Bone marrow (tissue), 2 donors: ENCODE results near the gene LBP.
"Not testable (repeated sequence)": the region's sequence is repeated elsewhere in the genome, so short reads cannot be mapped to it uniquely, and the experiment has no call there.

Experiments
- DNase-seq, 2 donors: peaks; one replicate each; lab custom pipeline; 2025; lab: John Stamatoyannopoulos, UW

LBP gene

DNA sequence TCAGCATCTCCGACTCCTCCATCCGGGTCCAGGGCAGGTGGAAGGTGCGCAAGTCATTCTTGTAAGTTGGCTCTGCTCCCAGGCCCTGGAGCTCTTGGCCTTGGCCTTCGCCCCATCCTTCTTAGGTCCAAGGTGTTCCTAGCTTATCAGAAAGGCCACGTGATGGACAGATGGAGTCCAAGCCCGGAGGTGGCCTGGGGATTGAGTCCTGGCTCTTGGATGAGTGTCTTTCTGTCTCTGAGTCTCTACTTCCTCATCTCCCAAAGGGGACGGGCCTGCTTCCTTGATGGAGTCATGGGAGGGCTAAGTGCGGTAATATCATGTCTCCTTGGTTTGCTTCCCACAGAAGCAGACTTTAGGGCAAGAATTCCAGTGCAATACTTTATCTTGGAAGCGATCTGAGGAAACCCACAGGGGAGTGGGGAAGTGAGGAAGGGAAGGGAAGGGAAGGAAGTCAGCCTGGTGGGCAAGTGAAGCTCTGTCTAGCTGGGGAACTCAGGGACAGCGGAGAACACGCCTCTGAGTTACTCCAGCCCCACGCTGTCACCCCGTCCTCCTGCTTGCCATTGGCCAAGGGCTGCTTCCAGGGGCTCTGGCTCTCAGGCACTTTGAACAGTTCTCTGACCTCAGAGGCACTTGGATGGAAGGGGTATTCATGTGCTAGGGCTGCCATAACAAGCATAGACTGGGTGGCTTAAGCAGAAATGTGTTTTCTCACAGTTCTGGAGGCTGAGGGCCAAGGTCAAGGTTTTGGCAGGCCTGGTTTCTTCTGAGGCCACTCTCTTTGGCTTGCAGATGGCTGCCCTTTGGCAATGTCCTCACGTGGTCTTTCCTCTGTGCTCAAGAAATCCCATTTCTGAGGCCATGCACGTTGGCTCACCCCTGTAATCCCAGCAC lies 4.8 kb downstream of the LBP start:
- no peak for DNase-seq

DNA sequence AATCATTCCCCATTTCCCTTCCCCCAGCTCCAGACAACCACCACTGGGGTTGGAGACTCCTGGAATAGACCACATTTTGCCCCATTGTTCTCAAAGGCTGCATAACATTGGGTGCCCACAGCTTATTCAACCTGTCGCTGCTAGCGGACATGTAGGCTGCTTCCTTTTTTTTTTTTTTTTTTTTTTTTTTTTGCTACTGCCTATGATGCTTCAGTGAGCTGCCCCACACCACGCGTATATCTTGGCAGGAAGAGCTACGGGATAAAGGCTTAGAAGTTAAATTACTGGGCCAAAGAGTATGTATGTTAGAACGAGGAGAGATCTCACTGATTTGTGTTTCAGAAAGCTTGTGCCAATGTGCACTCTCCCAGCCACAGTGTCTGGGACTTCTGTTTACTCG lies 7.0 kb downstream of the LBP start:
- DNase-seq, result no peak

DNA sequence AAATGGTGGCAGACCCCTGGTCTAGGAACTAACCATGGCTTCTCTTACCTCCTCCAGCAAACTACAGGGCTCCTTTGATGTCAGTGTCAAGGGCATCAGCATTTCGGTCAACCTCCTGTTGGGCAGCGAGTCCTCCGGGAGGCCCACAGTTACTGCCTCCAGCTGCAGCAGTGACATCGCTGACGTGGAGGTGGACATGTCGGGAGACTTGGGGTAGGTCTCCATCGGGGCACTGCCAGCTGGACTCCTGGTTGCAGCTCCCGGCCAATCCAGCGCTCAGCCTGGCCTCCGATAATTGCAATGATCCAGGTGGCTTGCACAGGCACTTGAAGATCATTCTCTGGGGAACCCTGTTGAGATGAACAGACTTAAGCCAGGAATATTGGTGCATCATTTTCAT lies 7.9 kb downstream of the LBP start:
- no peak for DNase-seq

DNA sequence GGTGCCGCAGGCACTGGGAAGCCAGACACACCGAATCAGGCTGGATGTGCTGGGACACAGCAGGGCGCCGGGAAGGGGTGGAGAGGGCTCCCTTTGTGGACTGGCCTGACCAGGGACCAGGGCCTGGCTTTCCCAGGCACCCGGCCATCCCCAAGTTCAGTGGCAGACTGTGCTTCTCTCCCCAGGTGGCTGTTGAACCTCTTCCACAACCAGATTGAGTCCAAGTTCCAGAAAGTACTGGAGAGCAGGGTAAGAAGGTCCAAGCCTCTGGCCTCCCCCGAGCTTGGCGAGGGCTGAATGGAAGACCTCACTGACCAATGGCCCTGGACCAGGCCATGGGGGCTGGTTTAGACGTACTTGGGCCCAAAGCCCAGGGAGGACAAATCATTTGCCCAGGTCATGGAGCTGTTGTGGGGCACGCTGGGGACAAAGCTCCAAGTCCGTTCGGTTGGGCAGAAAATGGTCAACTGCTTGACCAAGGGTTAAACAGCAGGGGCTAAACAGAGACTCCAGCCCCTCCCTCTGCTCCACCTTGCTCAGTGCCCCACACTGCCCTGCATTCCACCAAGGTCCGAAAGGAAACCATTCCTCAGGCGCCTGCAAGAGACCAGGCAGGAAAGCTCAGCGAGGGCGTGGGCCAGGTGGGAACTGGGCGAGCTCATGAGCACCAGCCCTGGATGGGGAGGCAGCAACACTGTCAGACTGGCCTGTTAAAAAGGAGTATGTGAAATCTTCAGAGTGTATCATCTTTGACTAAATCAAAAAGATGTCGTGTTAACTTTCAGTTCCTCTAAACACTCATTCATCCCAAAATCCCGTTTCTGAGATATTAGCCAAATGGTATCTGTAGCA lies 9.1 kb downstream of the LBP start:
- no peak for DNase-seq

DNA sequence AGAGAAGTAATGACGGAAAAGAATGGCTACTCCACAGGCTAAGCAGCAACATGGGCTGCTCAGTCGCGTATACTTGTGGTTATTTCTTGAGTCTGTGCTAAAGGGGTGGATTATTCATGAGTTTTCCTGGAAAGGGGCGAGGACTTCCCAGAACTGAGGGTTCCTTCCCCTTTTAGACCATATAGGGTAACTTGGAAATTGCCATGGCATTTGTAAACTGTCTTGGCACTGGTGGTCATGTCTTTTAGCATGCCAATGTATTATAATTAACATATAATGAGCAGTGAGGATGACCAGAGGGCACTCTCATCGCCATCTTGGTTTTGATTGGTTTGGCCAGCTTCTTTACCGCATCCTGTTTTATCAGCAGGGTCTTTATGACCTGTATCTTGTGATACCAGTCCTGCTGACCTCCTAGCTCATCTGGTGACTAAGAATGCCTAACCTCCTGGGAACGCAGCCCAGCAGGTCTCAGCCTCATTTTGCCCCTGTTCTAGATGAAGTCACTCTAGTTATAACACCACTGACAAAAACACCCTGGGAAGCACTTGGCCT lies 11.4 kb downstream of the LBP start:
- DNase-seq, result peak in 1 of 2 donors; percentile 9

DNA sequence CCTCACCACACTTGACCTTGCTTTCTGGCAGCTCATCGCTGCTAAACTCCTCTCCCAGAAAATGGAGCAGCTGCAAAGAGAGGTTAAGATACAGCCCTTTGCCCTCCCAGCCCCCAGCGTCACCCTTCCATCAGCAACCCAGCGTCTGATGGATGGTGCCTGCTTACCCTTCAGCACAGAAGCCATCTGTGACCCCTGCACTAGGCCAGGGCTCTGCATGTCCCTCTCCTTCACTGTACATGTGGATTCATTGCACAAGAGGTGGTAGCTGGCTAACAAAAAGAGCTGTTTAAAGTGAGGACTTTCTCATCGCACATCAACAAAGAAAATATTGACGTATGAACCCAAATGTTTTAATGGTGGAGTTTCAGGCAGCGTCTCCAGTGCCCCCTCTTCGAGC lies 12.3 kb downstream of the LBP start:
- DNase-seq, result no peak

DNA sequence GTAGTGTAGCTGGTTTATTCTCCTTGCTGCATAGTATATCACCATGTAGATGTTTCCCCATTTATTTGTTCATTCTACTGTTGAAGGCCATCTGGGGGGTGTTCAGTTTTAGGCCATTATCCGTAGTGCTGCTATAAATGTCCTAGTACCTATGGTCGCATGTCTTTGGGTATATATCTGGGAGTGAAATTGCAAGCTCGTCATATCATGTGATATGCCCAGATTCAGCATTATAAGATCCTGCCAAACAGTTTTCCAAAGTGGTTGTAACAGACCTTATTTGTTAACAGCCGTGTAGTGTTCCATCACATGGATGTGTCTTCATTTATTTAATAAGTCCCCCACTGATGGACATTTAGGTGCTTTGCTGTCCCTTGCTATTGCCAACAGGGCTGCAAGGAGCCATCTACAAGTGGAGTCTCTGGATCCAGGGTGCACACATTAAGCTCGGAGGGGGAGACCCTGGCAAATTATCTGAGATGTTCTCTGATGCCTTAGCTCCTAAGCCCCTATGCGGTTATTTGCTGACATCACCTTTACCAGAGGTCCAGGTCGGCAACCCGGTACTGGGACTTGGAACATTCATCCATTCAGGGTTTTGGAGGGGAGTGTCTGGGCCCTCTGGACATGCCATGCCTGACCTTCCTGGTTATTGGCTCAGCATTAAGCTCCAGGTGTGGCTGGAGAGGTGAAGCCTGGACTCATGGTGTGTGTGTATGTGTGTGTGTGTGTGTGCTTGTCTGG lies 16.9 kb downstream of the LBP start:
- no peak for DNase-seq

DNA sequence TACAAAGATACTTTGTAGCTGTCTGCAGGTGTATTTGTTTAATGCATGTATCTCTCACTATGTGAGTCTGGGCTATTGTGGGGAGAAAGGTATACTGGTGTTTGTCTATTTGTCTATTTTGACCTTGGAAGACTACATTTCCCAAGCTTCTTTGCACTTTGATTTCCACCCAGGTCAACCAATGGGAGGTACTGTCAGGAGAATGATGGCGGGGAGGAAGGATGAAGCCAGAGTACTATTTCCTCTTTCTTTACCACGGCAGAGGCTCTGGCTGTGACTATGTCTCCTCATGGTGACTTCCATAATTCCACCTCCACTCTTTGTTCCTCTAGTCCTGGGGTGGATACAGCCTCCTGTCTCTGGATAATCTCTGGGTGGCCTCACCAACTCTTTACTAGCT lies 23.1 kb downstream of the LBP start:
- DNase-seq, result no peak

DNA sequence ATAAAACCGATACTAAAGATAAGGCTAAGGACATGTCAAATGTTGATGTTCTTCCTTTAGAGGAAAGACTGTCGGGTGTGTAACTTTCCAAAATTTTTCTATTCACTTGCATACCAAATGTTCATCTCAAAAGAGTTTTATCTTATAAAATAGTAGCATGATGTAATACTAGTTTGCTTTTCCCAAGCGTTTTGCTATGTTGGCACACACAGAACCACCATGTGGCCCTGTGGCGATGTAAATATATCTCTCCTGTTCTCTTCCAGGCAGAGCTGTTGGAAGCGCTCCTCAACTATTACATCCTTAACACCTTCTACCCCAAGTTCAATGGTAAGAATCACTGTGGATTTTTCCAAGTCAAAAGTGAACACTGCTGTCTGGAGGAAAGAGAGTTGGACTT lies 26.5 kb downstream of the LBP start:
- no peak for DNase-seq

DNA sequence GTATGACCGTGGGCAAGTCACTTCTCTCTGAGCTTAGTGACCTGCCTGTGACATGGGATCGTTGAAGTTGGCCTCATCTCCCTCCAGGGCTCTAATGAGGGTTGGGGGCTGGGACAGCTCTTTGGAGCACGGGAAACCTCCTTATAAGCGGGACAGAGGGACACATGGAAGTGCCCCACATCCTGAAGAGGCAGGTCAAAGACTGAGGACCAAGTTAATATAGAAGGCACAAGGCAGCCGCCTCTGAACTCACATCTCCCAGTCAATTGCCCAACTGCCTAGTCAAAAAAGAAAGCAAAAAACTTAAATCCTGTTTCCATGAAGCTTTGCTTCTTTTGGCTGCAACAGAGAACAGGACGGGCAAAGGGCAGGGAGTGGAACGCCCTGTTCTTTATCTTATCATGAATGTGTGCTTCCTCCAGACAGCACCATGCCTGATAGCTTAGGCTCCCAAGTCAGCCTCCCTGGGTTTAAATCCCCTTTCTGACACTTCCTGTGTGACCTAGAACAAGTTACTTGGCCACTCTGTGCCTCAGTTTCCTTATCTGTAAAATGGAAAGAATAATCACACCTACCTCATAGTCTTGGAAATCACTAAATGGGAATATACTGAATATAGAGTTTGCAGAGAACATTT lies 27.1 kb downstream of the LBP start:
- no peak for DNase-seq

DNA sequence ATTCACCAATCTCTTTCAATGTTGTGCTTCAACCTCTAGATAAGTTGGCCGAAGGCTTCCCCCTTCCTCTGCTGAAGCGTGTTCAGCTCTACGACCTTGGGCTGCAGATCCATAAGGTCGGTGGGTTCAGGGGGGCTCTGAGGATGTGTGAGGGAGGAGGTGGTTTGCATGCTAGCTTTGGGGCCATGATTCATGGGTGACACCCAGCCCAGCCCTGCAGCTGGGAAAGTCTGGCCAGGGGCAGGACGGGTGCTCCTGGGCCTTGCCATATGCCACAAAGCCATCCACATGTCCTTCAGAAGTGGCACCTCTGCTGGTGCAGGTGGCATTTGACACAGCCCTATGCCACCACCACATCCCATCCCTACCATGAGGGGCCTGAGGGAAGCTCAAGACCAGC lies 27.6 kb downstream of the LBP start:
- no peak for DNase-seq

DNA sequence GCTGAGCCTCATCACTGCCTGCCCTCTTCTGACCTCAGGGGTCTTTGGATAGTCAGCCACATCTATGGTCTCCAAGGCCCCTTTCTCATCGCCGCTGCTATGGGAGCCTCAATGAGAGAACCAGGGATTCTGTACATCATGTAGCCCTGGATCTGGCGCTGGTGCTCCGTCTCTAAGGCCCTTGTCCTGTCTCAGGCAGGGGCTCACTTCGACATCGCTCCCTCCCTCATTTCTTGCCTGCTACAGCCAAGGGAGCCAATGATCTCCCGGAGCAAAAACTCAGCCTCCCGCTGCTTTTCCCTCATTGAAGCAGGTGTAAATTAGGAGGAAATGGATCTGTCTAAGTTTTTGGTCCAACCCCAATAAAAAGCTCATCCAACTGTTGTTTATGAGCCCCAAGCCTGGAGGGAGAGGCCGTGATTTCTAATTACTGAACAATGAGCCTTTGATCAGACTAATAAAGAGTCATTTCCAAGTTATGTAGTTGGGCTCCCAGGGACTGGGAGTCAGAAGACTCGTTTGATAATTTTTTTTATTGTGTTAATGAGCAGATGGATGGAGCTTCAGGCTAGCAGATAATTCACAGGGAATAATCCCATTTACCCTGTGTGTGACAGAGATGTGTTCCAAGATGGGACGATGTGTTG lies 30.9 kb downstream of the LBP start:
- no peak for DNase-seq

DNA sequence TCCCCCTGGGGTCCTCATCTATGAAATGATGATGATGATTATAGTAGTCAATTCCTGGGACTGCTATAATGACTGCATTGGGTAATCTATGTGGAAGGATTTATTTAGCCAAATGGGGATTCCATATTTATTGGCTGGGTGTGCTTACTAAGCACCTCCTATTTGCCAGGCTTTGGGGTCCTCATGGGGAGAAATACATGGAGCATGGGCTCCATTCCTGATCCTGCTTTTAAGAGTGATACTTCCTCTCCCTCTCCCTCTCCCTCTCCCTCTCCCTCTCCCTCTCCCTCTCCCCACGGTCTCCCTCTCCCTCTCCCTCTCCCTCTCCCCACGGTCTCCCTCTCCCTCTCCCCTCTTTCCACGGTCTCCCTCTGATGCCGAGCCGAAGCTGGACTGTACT lies 31.6 kb downstream of the LBP start:
- not testable (repeated sequence) for DNase-seq

DNA sequence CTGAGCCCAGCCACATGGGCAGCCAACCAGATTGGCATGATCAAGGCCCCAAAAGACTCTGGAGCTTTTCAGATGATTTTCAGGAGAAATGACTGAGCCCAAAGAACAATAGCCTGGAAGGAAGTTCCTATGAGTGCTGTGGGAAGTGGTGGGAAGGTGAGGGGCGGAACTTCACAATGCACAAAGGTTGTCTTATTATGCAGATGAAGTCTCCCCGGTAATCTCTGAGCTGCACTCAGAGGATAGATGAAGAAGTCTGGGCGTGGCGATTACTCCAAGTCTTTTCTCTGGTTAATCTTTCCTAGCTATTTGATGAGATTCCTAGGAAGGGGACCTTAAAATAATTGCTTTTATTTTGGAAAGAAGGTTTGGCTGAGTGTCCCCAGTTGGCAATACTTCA lies 36.9 kb downstream of the LBP start:
- DNase-seq, result no peak

DNA sequence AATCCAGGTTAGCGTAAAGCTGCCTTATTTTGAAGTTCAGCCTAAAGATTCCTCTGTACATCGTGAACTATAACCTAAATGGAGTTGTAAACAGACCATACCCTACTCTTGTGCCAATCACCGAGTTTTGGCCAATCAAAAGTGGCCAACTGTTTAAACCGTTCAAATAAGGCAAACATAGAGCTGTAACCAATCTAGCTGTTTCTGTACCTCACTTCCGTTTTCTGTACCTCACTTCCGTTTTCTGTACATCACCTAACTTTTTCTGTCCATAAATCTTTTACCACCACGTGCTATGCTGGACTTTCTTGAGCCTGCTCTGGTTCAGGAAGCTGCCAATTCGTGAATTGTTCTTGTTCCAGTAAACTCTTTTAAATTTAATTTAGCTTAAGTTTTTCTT lies 39.7 kb downstream of the LBP start:
- no peak for DNase-seq

DNA sequence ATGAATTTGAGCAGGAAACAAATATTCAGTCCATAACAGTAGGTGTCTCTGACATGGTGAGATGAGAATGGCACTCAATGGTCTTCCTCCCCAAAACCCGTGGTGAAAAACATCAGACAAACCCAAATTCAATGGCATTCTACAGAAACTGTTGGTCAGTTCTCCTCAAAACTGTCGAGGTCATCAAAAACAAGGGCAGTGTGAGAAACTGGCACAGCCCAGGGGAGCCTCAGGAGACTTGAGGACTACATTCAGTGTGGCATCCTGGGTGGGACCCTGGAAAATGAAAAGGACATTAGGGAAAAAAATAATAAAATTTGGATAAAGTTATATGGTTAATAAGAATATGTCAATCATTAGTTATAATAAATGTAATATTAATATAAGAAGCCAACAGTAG lies 40.6 kb downstream of the LBP start:
- no peak for DNase-seq

DNA sequence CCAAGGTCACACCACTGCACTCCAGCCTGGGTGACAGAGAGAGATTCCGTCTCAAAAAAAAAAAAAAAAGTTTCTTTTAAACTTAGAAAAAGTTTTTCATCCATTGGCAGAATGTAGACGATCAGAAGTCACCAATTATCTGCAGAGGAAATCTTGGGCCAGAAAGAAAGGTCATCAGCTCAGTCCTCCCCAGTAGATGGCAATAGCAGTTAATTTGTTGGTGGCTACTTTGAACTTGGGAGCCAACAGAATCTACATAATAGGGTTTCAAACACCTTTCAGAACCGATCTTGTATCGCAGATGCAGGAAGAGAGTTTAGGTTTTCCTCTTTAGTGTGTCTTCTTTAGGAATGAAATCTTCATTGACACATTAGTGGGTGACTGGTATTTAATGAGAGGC lies 41.7 kb downstream of the LBP start:
- DNase-seq, result no peak

DNA sequence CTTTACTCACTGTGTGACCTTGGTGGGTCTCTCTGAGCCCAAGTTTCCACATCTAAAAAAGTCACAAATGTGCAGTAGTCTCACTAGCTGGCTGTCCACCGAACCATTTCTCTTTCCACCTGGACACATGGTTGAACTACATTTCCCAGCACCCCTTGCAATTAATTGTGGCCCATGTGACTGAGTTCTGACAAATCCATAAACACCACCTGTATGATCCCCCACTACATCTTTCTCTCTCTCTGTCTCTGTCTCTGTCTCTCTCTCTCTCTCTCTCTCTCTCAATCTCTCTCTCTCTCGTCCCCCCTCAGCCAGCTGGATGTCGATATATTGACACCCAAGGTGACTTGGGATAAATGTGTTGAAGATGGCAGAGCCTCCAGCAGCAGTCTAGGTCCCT lies 46.1 kb downstream of the LBP start:
- DNase-seq, result no peak

DNA sequence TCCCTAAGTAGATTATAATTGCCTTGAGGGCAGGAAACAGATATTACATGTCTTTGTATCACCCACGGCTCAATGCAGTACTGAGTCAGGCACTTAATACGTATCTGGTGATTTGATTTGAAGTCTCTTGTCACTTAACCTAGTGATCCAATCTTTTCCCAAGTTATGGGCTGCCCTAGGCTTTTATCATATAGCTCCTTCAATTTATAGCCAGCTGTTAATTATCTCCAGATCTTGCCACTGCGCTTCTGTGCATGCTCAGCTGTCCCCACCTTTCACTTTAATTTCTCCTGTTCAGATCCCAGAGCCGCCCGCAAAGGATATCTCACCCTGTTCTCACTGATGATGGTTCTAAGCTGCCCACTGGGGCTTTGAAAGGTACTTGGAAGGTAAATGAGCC lies 47.0 kb downstream of the LBP start:
- no peak for DNase-seq

DNA sequence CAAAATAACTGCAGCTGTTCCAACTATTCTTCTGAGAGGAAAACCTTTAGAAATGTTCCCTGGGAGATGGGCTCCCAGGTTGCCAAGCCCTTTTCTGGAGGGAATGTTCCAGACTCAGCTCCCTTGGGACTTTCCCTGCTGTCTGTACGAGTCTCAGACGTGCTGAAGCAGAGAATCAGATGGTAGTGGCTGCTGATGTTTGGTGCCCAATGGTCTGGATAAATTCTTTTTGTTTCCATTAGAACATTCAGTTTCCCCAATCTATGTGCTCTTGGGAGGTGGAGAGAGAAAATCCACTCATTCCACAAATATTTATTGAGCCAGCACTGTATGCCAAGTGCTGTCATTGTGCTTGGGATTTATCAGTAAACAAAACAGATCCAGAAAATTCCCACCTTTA lies 48.9 kb downstream of the LBP start:
- no peak for DNase-seq

DNA sequence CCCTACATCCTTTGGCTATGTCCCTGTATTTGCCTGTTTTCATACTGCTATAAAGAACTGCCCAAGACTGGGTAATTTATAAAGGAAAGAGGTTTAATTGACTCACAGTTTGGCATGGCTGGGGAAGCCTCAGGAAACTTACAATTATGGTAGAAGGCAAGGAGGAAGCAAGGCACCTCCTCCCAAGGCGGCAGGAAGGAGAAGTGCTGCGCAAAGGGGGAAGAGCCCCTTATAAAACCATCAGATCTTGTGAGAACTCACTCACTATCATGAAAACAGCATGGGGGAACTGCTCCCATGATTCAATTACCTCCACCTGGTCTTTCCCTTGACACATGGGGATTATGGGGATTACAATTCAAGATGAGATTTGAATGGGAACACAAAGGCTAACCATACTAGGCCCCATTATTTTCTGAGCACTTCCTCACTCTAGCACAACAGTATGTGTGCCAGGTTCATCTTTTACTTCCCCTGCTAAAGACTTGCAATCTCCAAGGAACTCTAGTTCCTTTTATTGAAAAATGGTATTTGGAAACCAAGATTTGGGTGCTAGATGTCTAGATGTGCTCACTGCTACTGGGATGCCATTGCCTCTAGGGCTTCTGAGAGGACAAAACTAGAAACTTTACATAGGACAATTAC lies 49.6 kb downstream of the LBP start:
- not testable (repeated sequence) for DNase-seq
